HCEC 1CT (cell line): ENCODE results near the gene GSTA5.
A peak's percentile ranks its signal among the peaks of the same experiment; 100 is the strongest.
"Not testable (repeated sequence)": the region's sequence is repeated elsewhere in the genome, so short reads cannot be mapped to it uniquely, and the experiment has no call there.

Source experiments
- DNase-seq: peaks from one replicate; pipeline ENCODE4 v3.0.0-alpha.2; 2017

The GSTA5 gene

DNA sequence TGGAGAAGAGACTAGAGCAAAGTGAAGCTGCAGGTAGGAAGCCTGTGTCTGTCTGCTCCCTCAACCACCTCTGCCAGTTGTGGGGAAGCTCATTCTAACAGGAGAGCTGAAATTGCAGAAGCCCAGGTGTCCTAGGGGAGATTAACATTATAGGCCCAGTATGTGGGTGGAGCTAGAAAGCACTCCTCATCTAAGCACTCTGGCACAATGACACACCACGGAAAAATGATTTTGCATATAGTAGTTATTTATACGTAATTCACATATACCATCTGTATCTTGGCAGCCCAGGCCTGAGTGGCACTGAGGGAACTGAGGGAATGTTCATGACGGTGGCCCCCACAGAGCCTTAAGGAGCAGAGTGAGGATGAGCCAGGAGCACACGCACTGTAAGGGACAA is 9.7 kb downstream of the GSTA5 start:
- DNase-seq = not testable (repeated sequence)

DNA sequence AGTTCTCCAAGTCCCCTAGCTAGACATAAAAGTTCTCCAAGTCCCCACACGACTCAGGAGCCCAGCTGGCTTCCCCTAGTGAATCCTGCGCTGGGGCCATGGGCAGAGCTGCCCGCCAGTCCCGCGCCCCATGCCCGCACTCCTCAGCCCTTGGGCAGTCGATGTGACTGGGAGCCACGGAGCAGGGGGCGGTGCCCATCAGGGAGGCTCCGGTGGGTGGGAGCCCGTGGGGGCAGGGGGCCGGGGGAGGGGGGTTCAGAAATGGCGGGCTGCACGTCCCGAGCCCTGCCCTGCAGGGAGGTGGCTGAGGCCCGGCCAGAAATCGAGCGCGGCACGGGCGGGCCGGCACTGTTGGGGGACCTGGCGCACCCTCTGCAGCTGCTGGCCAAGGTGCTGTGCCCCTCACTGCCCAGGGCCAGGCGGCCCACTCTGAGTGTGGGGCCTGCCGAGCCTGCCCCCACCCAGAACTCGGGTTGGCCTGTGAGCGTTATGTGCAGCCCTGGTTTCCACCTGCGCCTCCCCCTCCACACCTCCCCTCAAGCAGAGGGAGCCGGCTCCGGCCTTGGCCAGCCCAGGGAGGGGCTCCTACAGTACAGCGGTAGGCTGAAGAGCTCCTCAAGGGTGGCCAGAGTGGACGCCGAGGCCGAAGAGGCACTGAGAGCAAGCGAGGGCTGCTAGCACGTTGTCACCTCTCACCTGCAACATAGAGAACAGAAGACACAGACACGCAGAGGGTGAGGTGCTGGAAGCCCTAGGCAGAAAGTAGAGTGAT is 11.4 kb downstream of the GSTA5 start:
- DNase-seq = no peak

- not testable (repeated sequence) for DNase-seq
These were observed 12.0 kb downstream of the GSTA5 start for GRCh38 chr6:52828621-52829020.

- not testable (repeated sequence) for DNase-seq
These were observed 13.4 kb downstream of the GSTA5 start for GRCh38 chr6:52827073-52827783.

DNA sequence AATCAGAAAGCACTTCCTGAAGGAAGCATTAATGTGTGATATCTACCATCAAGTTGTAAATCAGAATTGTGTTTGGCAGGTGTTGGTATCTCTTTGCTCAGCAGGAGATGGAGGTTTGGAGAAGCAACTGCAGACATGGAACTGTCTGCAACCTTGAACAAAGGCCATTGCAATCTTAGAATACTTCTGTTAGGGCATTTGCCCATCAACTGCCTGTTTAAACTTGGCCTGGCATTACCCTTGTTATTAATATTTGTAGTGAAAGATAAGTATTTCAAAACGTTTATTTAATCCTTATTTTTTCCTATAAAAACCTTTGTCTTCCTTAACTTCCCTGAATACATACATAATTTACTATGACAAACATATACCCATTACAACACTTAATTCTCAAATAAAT is 14.1 kb downstream of the GSTA5 start:
- DNase-seq = no peak

DNA sequence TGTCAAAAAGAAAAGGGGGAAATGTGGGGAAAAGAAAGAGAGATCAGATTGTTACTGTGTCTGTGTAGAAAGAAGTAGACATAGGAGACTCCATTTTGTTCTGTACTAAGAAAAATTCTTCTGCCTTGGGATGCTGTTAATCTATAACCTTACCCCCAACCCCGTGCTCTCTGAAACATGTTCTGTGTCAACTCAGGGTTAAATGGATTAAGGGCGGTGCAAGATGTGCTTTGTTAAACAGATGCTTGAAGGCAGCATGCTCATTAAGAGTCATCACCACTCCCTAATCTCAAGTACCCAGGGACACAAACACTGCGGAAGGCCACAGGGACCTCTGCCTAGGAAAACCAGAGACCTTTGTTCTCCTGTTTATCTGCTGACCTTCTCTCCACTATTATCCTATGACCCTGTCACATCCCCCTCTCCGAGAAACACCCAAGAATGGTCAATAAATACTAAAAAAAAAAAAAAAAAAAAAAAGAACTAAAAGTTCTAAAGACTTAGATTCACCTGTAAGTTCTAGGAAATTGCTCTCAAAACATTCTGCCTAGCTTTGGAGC is 14.6 kb downstream of the GSTA5 start:
- not testable (repeated sequence) for DNase-seq

DNA sequence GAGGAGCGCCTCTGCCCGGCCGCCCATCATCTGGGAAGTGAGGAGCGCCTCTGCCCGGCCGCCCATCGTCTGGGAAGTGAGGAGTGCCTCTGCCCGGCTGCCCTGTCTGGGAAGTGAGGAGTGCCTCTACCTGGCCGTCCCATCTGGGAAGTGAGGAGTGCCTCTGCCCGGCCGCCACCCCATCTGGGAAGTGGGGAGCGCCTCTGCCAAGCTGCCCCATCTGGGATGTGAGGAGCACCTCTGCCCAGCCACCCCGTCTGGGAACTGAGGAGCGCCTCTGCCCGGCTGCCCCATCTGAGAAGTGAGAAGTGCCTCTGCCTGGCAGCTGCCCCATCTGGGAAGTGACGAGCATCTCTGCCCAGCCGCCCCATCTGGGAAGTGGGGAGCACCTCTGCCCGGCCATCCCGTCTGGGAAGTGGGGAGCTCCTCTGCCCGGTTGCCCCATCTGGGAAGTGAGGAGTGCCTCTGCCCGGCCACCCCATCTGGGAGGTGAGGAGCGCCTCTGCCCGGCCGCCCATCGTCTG is 15.3 kb downstream of the GSTA5 start:
- DNase-seq = not testable (repeated sequence)

- no peak for DNase-seq
These were observed 18.8 kb downstream of the GSTA5 start for GRCh38 chr6:52821842-52822241.

DNA sequence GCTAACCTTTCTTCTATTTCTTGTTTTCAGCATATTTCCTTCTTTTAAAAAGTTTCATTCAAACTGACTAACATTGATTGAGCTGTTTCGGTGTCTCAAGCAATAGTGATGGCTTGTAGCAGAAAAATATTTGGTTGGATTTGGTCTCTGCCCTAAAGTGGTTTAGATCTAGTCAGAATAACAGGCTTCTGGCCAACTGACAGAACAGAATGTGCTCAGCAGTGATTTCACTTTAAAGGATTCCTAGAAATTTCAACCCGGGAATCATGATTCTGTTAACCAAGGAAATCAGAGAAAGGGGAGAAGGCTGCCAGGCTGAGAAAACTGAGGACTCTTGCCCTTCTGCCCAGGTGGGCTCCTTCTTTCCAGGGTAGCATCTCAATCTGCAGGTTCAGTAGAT is 20.4 kb downstream of the GSTA5 start:
- peak; percentile 54 for DNase-seq

DNA sequence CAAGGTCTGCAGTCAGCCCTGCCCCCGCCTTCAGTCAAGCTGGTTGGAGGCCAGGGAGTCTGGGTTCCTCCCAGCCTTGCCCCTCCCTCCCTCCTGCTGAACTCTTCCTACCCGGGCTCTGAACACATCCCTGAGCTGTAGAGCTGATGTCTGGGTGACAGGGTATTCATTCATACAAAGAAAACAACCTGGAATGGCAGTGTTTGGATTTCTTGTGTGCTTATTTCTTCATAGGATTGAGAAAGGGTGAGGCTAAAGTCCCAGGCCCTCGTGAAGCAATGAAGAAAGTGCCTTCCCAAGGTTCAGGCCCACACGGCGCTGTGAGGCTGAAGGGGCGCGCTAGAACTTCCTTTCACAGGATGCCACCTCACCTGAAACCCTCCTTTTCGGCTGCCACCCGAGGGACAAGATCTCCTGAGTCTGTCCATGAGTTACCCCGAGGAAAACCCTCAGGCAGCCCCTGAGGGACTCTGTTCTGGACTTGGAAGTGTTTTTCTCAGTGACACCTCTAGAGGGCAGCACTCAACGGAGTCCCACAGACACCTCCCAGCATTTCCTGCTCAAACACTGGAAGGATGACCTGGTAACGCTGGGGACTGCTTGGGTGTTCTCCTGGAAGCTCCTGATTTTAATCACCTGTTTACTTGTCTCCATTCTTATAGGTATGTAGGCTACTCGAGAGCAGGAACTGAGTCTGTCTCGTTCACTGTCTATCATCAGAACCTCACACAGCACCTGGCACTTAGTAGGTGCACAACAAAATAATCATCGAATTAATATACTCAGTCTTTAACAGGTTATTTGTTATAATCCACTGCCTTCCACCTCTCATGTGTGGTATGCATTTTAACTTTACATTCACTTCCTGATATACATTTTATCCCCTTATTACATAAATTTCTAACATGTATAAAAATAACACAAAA is 25.2 kb downstream of the GSTA5 start:
- DNase-seq = peak; percentile 51

- DNase-seq = not testable (repeated sequence)
These were observed 26.1 kb downstream of the GSTA5 start for GRCh38 chr6:52814545-52814944.

GRCh38 chr6:52809777-52810176 is 30.8 kb downstream of the GSTA5 start:
- not testable (repeated sequence) for DNase-seq

- DNase-seq = no peak
These were observed 32.0 kb downstream of the GSTA5 start for GRCh38 chr6:52808660-52809059.

- DNase-seq = not testable (repeated sequence)
These were observed 36.9 kb downstream of the GSTA5 start, which contains the start of gene GSTA1 for GRCh38 chr6:52803668-52804255. Gene GSTA1, minus strand, starts transcription at chr6:52803816. Its CDS starts 4,549 bp downstream, at chr6:52799267.

GRCh38 chr6:52802806-52803205 is 37.8 kb downstream of the GSTA5 start:
- no peak for DNase-seq

DNA sequence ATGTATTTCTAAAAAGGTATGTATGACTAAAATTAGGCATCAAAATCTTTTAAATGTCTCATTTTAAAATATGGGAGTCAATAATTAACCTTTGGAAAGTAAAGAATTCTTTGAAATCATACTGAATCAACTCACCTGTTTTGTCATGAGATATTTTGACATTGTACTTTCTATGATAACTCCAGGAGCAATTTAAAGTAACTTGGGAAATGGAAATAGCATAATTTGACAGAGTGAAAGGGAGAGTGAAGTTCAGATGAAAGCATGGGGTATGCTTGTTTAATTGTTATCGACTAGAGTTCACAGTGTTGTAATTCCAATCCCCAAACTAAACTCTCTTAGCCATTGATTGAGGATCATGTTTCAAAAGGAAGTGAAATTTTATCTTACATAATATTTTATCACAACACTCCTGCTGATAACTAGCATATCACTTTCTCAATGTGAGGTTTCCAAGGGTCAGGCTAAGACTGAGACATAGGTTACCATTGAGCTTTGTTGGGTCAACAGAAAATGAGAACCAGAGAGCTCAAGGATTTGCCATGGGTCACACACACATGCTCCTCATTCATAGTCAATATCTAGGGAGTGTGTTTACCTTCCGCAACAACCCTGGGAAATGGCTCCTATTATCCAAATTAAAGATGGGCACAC is 39.3 kb downstream of the GSTA5 start:
- DNase-seq = no peak

GRCh38 chr6:52799272-52799671 is 41.3 kb downstream of the GSTA5 start:
- not testable (repeated sequence) for DNase-seq

GRCh38 chr6:52794366-52794765 is 46.2 kb downstream of the GSTA5 start:
- DNase-seq = not testable (repeated sequence)

DNA sequence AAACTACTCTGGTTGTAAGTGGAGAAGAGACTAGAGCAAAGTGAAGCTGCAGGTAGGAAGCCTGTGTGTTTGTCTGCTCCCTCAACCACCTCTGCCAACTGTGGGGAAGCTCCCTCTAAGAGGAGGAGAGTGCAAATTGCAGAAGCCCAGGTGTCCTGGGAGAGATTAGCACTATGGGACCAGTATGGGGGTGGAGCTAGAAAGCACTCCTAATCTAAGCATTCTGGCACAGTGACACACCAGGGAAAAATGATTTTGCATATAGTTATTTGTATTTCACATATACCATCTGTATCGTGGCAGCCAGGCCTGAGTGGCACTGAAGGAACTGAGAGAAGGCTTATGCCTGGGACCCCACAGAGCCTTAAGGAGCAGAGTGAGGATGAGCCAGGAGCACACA is 49.8 kb downstream of the GSTA5 start:
- no peak for DNase-seq

DNA sequence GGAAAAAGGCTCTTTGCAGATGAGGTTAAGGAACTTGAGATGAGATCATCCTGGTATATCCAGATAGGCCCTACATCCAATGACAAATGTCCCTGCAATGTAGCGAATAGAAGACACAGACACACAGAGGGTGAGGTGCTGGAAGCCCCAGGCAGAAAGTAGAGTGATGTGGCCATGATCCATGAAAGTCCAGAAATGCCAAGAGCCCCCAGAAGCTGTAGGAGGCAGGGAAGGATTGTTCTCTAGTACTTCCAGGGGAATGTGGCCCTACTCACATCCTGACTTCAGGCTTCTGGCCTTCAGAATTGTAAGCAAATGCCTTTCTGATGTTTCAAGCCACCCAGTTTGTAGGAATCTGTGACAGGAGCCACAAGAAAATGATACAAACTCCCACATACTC is 51.0 kb downstream of the GSTA5 start:
- not testable (repeated sequence) for DNase-seq

- no peak for DNase-seq
These were observed 52.1 kb downstream of the GSTA5 start for GRCh38 chr6:52788478-52788877.

GRCh38 chr6:52787917-52788316 is 52.7 kb downstream of the GSTA5 start:
- DNase-seq = no peak
